GM12891 (cell line): ENCODE results near the gene ZNG1C.
"Not testable (repeated sequence)": the region's sequence is repeated elsewhere in the genome, so short reads cannot be mapped to it uniquely, and the experiment has no call there.

Experiments
- PAX5 ChIP-seq: IDR thresholded peaks from 2 replicates; pipeline ENCODE4 v1.6.1; 2011; ENCODE audit warnings: low read length, moderate library complexity, mild to moderate bottlenecking; ENCODE audit not compliant: insufficient read depth, severe bottlenecking
- POLR2A ChIP-seq: IDR thresholded peaks from 2 replicates; pipeline ENCODE4 v1.6.1; 2011; ENCODE audit warnings: low read depth, low read length, control low read depth
- POLR2AphosphoS5 ChIP-seq: IDR thresholded peaks from 2 replicates; pipeline ENCODE4 v1.6.1; 2011; ENCODE audit warnings: low read depth, low read length, control low read depth
- POU2F2 ChIP-seq: IDR thresholded peaks from 2 replicates; pipeline ENCODE4 v1.6.1; 2011; ENCODE audit warnings: low read depth, mild to moderate bottlenecking, control low read depth, low read length, moderate library complexity
- SPI1 ChIP-seq: IDR thresholded peaks from 2 replicates; pipeline ENCODE4 v1.6.1; 2011; ENCODE audit warnings: low read depth, low read length, control low read depth
- TAF1 ChIP-seq: IDR thresholded peaks from 2 replicates; pipeline ENCODE4 v1.6.1; 2011; ENCODE audit warnings: low read depth, low read length, control low read depth

- TF ChIP-seq POLR2AphosphoS5, PAX5, POLR2A, POU2F2, TAF1, SPI1: not testable (repeated sequence)
Observed at GRCh38 chr9:68329106-68329505, 87.3 kb downstream of the ZNG1C start.
